ENCODE results near the gene C15orf62. TPM values are rescaled to one million over a fixed set of nuclear protein-coding genes. Genes with fewer than 3 reads are reported as not detected.

C15orf62 gene
- total RNA-seq, 1 donor from 2014 or later = 0.44 TPM

DNA sequence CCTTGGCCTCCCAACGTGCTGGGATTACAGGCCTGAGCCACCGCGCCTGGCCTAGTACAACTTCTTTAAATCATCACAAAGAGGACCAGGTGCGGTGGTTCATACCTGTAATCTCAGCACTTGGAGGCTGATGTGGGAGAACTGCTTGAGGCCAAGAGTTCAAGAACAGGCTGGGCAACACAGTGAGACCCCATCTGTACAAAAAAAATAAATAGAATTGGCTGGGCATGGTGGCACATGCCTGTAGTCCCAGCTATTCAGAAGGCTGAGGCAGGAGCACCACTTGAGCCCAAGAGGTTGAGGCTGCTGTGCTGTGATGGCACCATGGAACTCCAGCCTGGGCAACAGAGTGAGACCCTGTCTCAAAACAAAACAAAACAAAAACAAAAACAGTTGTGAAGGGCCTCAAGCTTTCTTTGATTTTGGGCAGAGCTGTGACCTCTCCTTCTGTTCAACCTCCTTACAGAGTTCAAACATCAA lies 20.6 kb upstream of the C15orf62 start:
- no peak for DNase-seq (ENCODE audit: low read depth, low spot score)
- Mint-ChIP-seq H3K4me1 (peaks cover 29% of the 10 kb centered on the region), H3K27ac (ENCODE audit: unreplicated experiment) (no peak overlapping the region), H3K27me3 (ENCODE audit: low read depth) (no peaks in the 10 kb centered on the region), H3K36me3 (ENCODE audit: low read depth) (peaks cover 6% of the 10 kb centered on the region), H3K9me3 (no peaks in the 10 kb centered on the region), H3K4me3 (no peak overlapping the region)
- TF ChIP-seq, protein P1, sequence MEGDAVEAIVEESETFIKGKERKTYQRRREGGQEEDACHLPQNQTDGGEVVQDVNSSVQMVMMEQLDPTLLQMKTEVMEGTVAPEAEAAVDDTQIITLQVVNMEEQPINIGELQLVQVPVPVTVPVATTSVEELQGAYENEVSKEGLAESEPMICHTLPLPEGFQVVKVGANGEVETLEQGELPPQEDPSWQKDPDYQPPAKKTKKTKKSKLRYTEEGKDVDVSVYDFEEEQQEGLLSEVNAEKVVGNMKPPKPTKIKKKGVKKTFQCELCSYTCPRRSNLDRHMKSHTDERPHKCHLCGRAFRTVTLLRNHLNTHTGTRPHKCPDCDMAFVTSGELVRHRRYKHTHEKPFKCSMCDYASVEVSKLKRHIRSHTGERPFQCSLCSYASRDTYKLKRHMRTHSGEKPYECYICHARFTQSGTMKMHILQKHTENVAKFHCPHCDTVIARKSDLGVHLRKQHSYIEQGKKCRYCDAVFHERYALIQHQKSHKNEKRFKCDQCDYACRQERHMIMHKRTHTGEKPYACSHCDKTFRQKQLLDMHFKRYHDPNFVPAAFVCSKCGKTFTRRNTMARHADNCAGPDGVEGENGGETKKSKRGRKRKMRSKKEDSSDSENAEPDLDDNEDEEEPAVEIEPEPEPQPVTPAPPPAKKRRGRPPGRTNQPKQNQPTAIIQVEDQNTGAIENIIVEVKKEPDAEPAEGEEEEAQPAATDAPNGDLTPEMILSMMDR (conservative IDR thresholded peaks at IDR 0.05) = no peak

DNA sequence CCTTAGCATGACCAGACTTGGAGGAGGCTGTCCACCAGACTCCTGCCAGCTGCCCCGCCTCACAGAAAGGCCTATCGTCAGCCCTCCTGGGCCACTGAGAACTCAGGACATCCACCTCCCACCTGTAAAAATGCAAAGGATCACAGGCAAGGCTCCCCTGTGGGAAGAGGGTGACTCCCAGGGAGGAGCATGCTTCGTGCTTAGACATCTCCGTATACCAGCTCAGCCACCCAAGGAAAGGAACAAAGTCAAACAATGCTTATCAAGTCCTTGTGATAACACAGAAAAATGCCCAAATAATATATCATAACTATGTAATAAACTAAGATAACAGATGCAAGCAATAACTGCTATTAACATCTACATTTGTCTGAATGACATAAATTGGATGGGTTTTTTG lies 18.9 kb upstream of the C15orf62 start:
- no peak overlapping the region for H3K27ac Mint-ChIP-seq (ENCODE audit: unreplicated experiment)
- peaks cover 6% of the 10 kb centered on the region for H3K36me3 Mint-ChIP-seq (ENCODE audit: low read depth)
- no peaks in the 10 kb centered on the region for H3K9me3 Mint-ChIP-seq
- H3K4me3 Mint-ChIP-seq = no peak overlapping the region
- DNase-seq (ENCODE audit: low read depth, low spot score) = no peak
- TF ChIP-seq, protein P1 (conservative IDR thresholded peaks at IDR 0.05) = no peak
- peaks cover 29% of the 10 kb centered on the region for H3K4me1 Mint-ChIP-seq
- H3K27me3 Mint-ChIP-seq (ENCODE audit: low read depth) = no peaks in the 10 kb centered on the region

DNA sequence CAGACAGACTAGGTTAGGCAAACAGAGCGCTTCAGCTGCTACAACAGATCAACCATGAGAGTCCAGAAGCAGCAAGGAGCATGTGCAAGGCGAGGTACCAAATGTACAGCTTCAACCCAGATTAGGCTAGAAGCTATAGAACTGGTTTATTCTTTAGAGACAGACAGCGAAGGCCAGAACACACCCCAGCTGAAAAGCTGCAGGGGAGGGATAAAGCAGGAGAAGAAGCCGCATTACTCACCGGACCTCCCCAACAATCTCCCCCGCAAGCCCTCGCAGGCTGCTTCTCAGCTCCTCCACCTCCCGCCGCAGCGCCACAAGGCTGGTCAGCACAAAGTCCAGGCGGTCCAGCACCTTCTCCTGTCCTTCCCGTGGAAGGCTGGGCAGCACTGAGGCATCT lies 18.0 kb upstream of the C15orf62 start:
- TF ChIP-seq, protein P1 (conservative IDR thresholded peaks at IDR 0.05) = no peak
- H3K36me3 Mint-ChIP-seq (ENCODE audit: low read depth) = peaks cover 6% of the 10 kb centered on the region
- DNase-seq (ENCODE audit: low read depth, low spot score) = no peak
- H3K4me3 Mint-ChIP-seq = peak overlapping the region; percentile 93
- no peak overlapping the region for H3K27ac Mint-ChIP-seq (ENCODE audit: unreplicated experiment)
- H3K4me1 Mint-ChIP-seq = peaks cover 29% of the 10 kb centered on the region
- H3K27me3 Mint-ChIP-seq (ENCODE audit: low read depth) = no peaks in the 10 kb centered on the region
- no peaks in the 10 kb centered on the region for H3K9me3 Mint-ChIP-seq

DNA sequence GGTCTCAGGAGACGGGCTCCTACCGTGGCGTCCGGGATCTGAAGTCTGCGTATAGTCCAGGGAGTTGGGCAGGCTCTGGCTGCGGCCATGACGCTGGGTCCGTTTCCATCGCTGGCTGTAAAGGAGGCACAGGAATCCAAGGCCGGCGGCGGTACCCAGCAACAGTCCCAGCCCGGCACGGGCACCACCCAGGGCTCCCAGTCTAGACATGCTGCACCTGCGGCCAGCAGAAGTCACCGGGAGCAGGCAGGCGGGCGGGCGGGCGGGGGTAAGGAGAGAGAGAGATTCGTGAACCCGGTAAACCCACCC lies 15.3 kb upstream of the C15orf62 start:
- TF ChIP-seq, protein P1 (conservative IDR thresholded peaks at IDR 0.05) = no peak
- no peak for DNase-seq (ENCODE audit: low read depth, low spot score)
- H3K4me1 Mint-ChIP-seq = peaks cover 26% of the 10 kb centered on the region
- H3K4me3 Mint-ChIP-seq = peak overlapping the region; percentile 93
- H3K27me3 Mint-ChIP-seq (ENCODE audit: low read depth) = no peaks in the 10 kb centered on the region
- H3K27ac Mint-ChIP-seq (ENCODE audit: unreplicated experiment) = no peak overlapping the region
- H3K36me3 Mint-ChIP-seq (ENCODE audit: low read depth) = peaks cover 2% of the 10 kb centered on the region
- no peaks in the 10 kb centered on the region for H3K9me3 Mint-ChIP-seq

DNA sequence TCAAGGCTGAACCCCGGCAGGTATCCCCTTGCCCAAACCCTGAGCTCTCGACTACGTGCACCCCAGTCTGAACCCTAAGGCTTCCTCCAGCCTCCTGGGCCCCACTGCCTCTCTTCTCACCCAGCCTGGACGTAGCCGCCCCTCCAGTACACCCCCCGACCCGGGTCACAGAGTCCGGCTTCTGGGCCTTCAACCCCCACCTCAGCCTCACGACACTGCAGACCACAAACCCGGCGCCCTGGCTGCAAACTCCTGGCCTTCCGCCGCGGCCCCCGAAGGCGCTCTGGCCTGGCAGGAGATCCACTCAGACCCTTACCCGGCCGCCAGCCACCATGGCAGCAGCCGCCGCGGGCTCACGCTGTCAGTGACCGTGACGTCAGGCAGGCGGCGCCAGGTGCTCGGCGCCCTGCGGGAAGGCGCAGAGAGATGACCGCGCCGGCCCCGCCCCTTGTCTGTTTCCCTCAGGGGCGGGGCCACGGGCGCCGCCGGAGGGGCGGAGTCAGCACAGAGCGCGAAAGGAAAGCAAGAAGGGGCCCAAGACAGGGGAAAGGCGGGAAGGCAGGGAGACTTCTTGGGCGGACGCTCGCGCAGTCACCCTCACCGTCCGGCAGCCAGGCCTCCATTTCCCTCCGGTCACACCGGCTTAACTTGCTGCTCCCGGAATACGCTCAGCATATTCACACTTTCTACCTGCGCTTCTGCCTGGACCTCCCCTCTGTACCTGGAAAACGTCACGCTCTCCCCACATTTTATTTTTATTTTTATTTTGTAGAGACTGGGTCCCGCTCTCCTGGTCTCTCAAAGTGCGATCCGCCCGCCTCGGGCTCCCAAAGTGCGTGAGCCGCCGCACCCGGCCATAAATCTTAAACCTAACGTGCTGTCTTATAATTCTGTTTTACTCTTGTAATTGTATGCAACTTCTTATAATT lies 14.6 kb upstream of the C15orf62 start, which contains the start of gene RMDN3:
Gene RMDN3, minus strand, starts transcription at position 372 of the 929 bp plus-strand sequence. CDS start 471 bp downstream, outside the sequence.
- Mint-ChIP-seq H3K9me3 (no peaks in the 10 kb centered on the region), H3K4me3 (peak within 1 kb of the TSS; percentile 93), H3K4me1 (peaks cover 26% of the 10 kb centered on the region), H3K27ac (ENCODE audit: unreplicated experiment) (peak within 1 kb of the TSS; percentile 100), H3K27me3 (ENCODE audit: low read depth) (no peaks in the 10 kb centered on the region), H3K36me3 (ENCODE audit: low read depth) (no peaks in the 10 kb centered on the region)
- DNase-seq (ENCODE audit: low read depth, low spot score) = peak; percentile 91
- TF ChIP-seq, protein P1 (conservative IDR thresholded peaks at IDR 0.05) = no peak

All from neural crest cell (in vitro differentiated cells).